HepG2 (cell line): ENCODE results near the gene ABAT. TPM values are rescaled to one million over a fixed set of nuclear protein-coding genes. Genes with fewer than 3 reads are reported as not detected.

Source experiments
- ATAC-seq: fragments of 200-7000 bp; cut with Tn5 transposase; 3 replicates; pipeline ENCODE4 v1.9.1; 2020; ENCODE audit warnings: mild to moderate bottlenecking, moderate library complexity
- BruUV-seq: library from RNA; stranded (reverse); fragments of 400-500 nt; replicated peaks from 2 replicates; lab custom pipeline; 2021; lab: Mats Ljungman, UMichigan
- CTCF ChIA-PET: fragments of 300-600 bp; formaldehyde crosslinking; extraction: SDS; loops from one replicate; lab custom pipeline; 2021; ENCODE audit warnings: low total read pairs, inconsistent platforms, low intra/inter-chr PET ratio; lab: Yijun Ruan, JAX
- POLR2A ChIA-PET: fragments of 350-600 bp; sonication (Branson Sonifier 250); formaldehyde crosslinking; loops from one replicate; lab custom pipeline; 2020; ENCODE audit warnings: antibody characterized with exemption, inconsistent platforms; lab: Yijun Ruan, JAX
- DNase-seq: peaks from one replicate; pipeline ENCODE4 v3.0.0-alpha.2; 2015; ENCODE audit warnings: low spot score
- FAIRE-seq: peaks from 3 replicates; lab custom pipeline; 2011; peaks lifted over from hg19 to GRCh38; lab: Jason Lieb, UNC
- H2AFZ ChIP-seq: one replicate; pipeline ENCODE4 v1.6.1; 2011; ENCODE audit warnings: low read length, inconsistent platforms
- H3K27ac ChIP-seq: fragments of 300-600 bp; 3 replicates; pipeline ENCODE4 v1.8.0; 2011; ENCODE audit warnings: mixed run types, mild to moderate bottlenecking, mixed read lengths, low read length, inconsistent platforms; ENCODE audit not compliant: insufficient read depth; ENCODE audit errors: extremely low read length
- H3K27me3 ChIP-seq, 2 experiments: fragments of 200-600 bp in 1 of 2; 2 replicates in 1 of 2; 3 replicates in 1 of 2; pipeline versions ENCODE4 v1.6.0 to v1.8.0; 2011; ENCODE audit warnings: low read length in 2 of 2, mild to moderate bottlenecking in 2 of 2, moderate library complexity in 2 of 2, inconsistent platforms in 1 of 2; ENCODE audit not compliant: insufficient read depth in 2 of 2, control insufficient read depth in 1 of 2
- H3K36me3 ChIP-seq, 2 experiments: fragments of 200-600 bp in 1 of 2; replicated peaks in 1 of 2; 2 replicates in 1 of 2; 3 replicates in 1 of 2; pipeline versions ENCODE4 v1.5.1 to v1.8.0; 2011; ENCODE audit warnings: low read length in 2 of 2, inconsistent platforms in 1 of 2; ENCODE audit not compliant: insufficient read depth in 2 of 2, control insufficient read depth in 1 of 2
- H3K4me1 ChIP-seq: 2 replicates; pipeline ENCODE4 v1.5.1; 2012; ENCODE audit warnings: low read length, inconsistent platforms; ENCODE audit not compliant: insufficient read depth
- H3K4me2 ChIP-seq: 2 replicates; pipeline ENCODE4 v1.6.0; 2011; ENCODE audit warnings: low read depth, low read length, inconsistent platforms
- H3K4me3 ChIP-seq, 3 experiments: fragments of 200-600 bp in 1 of 3; sonication (generic), shearing (Covaris generic) in 1 of 3; replicated peaks in 1 of 3; 2 replicates each; pipeline ENCODE4 v1.5.1; 2011 to 2016; ENCODE audit warnings: low read length in 3 of 3, inconsistent platforms in 2 of 3, low read depth in 2 of 3, mild to moderate bottlenecking in 2 of 3, control low read depth in 1 of 3, mixed read lengths in 1 of 3; ENCODE audit not compliant: insufficient read depth in 1 of 3
- H3K79me2 ChIP-seq: one replicate; pipeline ENCODE4 v1.6.1; 2011; ENCODE audit warnings: low read length, inconsistent platforms; ENCODE audit not compliant: insufficient read depth
- H3K9ac ChIP-seq: 2 replicates; pipeline ENCODE4 v1.6.0; 2011; ENCODE audit warnings: mild to moderate bottlenecking, low read depth, low read length, inconsistent platforms; ENCODE audit not compliant: insufficient read depth
- H3K9me3 ChIP-seq: 2 replicates; pipeline ENCODE4 v1.5.1; 2012; ENCODE audit warnings: mild to moderate bottlenecking, low read length
- H4K20me1 ChIP-seq: 2 replicates; pipeline ENCODE4 v1.6.0; 2011; ENCODE audit warnings: inconsistent platforms, mild to moderate bottlenecking, low read length, moderate library complexity; ENCODE audit not compliant: insufficient read depth
- ADNP ChIP-seq: sonication (generic); formaldehyde crosslinking; IDR thresholded peaks from 2 replicates; pipeline ENCODE4 v1.4.0; 2020; ENCODE audit warnings: missing genetic modification reagents
- CHCHD3 ChIP-seq: sonication (generic); formaldehyde crosslinking; IDR thresholded peaks from 2 replicates; pipeline ENCODE4 v1.8.0; 2022; ENCODE audit warnings: mild to moderate bottlenecking, missing genetic modification reagents, moderate library complexity
- CREB1 ChIP-seq, 2 experiments: fragments of 450-650 bp in 1 of 2; IDR thresholded peaks; 2 replicates each; pipeline ENCODE4 v1.6.1; 2016 to 2017; ENCODE audit warnings: control low read depth in 1 of 2, mild to moderate bottlenecking in 1 of 2, missing compliant biosample characterization in 1 of 2, missing genetic modification characterization in 1 of 2
- ELF4 ChIP-seq: sonication (generic); formaldehyde crosslinking; IDR thresholded peaks from 2 replicates; pipeline ENCODE4 v1.5.0; 2020; ENCODE audit warnings: missing genetic modification reagents, mild to moderate bottlenecking, moderate library complexity, borderline replicate concordance
- GATAD2A ChIP-seq: IDR thresholded peaks from 2 replicates; pipeline ENCODE4 v1.6.1; 2016
- KDM4B ChIP-seq: sonication (generic); formaldehyde crosslinking; IDR thresholded peaks from 2 replicates; pipeline ENCODE4 v1.4.0; 2020; ENCODE audit warnings: missing genetic modification reagents
- NCOA5 ChIP-seq: sonication (generic); formaldehyde crosslinking; IDR thresholded peaks from 2 replicates; pipeline ENCODE4 v1.4.0; 2020; ENCODE audit warnings: missing genetic modification reagents
- NFYB ChIP-seq: sonication (generic); formaldehyde crosslinking; IDR thresholded peaks from 2 replicates; pipeline ENCODE4 v1.4.0; 2020; ENCODE audit warnings: missing genetic modification reagents
- ZC3H13 ChIP-seq: sonication (generic); formaldehyde crosslinking; IDR thresholded peaks from 2 replicates; pipeline ENCODE4 v1.8.1; 2023; ENCODE audit warnings: mild to moderate bottlenecking, missing genetic modification reagents, moderate library complexity
- ZFYVE20 ChIP-seq: sonication (generic); formaldehyde crosslinking; IDR thresholded peaks from 2 replicates; pipeline ENCODE4 v1.8.0; 2023; ENCODE audit warnings: low read depth, mild to moderate bottlenecking, moderate library complexity, missing genetic modification reagents, borderline replicate concordance
- ZNF558 ChIP-seq: sonication (generic); formaldehyde crosslinking; IDR thresholded peaks from 2 replicates; pipeline ENCODE4 v1.9.0; 2022; ENCODE audit warnings: mild to moderate bottlenecking, missing genetic modification reagents, borderline replicate concordance
- ZNF724P ChIP-seq: sonication (generic); formaldehyde crosslinking; IDR thresholded peaks from 2 replicates; pipeline ENCODE4 v1.8.0; 2022; ENCODE audit warnings: missing genetic modification reagents, borderline replicate concordance
- ZNF766 ChIP-seq: sonication (generic); formaldehyde crosslinking; IDR thresholded peaks from 2 replicates; pipeline ENCODE4 v1.5.0; 2020; ENCODE audit warnings: missing genetic modification reagents, borderline replicate concordance
- ZNF790 ChIP-seq: sonication (generic); formaldehyde crosslinking; IDR thresholded peaks from 2 replicates; pipeline ENCODE4 v1.8.0; 2022; ENCODE audit warnings: missing genetic modification reagents, mild to moderate bottlenecking, borderline replicate concordance
- ZSCAN22 ChIP-seq: sonication (generic); formaldehyde crosslinking; IDR thresholded peaks from 2 replicates; pipeline ENCODE4 v1.4.0; 2020; ENCODE audit warnings: mild to moderate bottlenecking, missing genetic modification reagents
- WGBS: methylation state at CpG from one replicate; pipeline ENCODE4 v1.1.6; 2017; ENCODE audit warnings: low lambda C conversion rate; 5-methylcytosine and 5-hydroxymethylcytosine counted together
- in situ Hi-C: cut with HindIII; loops from 2 replicates; pipeline ENCODE4 v1.10.0; 2017; ENCODE audit warnings: low pct_unique_long_range_greater_than_20kb; ENCODE audit not compliant: extremely low pct_ligation_motif_present
- intact Hi-C: fragments of 100-400 bp; cut with micrococcal nuclease; formaldehyde crosslinking; loops from one replicate; pipeline ENCODE4 v1.10.0; 2022; ENCODE audit not compliant: unreplicated experiment
- polyA plus RNA-seq, 8 experiments: library from polyadenylated mRNA; depleted of rRNA in 3 of 8; stranded (reverse) in 7 of 8; unstranded in 1 of 8; fragments of >200 nt; fragmentation: Illumina TruSeq in 4 of 8; extraction: Trizol in 4 of 8; gene quantifications; 2 replicates each; pipeline versions ENCODE4 v1.2.1 to v1.2.3, GENCODE V29; 2011 to 2016; ENCODE audit warnings: low read depth in 4 of 8, missing spikeins in 1 of 8, mixed read lengths in 1 of 8; ENCODE audit not compliant: insufficient read depth in 1 of 8
- total RNA-seq, 5 experiments: library from RNA; depleted of rRNA; stranded (reverse); fragments of >200 nt; fragmentation: Illumina TruSeq; extraction: Trizol; gene quantifications; 2 replicates each; pipeline ENCODE4 v1.2.3, GENCODE V29; 2016; ENCODE audit warnings: low read depth in 1 of 5
- TF ChIP-seq, protein P1 (sequence below): sonication (generic); formaldehyde crosslinking; IDR thresholded peaks from 2 replicates; pipeline ENCODE4 v1.5.0; 2020; ENCODE audit warnings: mild to moderate bottlenecking, missing genetic modification reagents, borderline replicate concordance
- TF ChIP-seq, protein P2 (sequence below): sonication (generic); formaldehyde crosslinking; IDR thresholded peaks from 2 replicates; pipeline ENCODE4 v1.5.1; 2020; ENCODE audit warnings: missing genetic modification reagents, mild to moderate bottlenecking, borderline replicate concordance
- TF ChIP-seq, protein P3 (sequence below): sonication (generic); formaldehyde crosslinking; IDR thresholded peaks from 2 replicates; pipeline ENCODE4 v1.4.0; 2020; ENCODE audit warnings: mild to moderate bottlenecking, missing genetic modification reagents

Gene ABAT
- total and polyA plus RNA-seq, 2 of the 13 experiments (the other 11 are each of a cell fraction or from before 2014, with no cell fraction given) = 47.6 to 97.3 TPM

DNA sequence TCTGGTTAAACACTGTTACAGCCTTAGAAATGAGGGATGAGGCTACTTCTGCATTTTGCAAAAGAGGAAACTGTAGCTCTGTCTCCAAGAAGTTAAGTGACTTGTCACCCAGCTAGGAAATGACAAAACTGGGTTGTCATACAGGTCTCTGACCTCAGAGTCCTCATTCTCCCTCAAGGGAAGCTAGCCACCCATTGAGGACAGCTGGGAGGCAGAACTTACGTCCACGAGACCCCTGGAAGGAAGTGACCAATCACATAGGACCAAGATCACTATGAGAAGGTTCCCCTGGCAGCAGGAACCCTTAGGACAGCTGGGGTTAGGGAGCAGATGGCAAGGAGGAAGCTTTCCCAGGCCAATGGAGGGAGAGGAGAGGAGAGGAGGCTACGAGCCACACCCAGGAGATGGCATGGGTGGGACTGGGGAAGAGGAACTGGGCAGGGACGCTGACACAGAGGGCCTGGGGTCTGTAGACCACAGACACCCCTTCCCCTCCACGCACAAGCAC lies 41.7 kb upstream of the ABAT start:
- Histone ChIP-seq H3K4me2 (no peak overlapping the region), H2AFZ (no peak overlapping the region), H4K20me1 (0 out of 2 replicates have a peak, but pooled peaks cover 4% of the 10 kb centered on the region), H3K9ac (no peak overlapping the region), H3K4me3 (no peak overlapping the region), H3K9me3 (no peaks in the 10 kb centered on the region), H3K36me3 (peaks cover 61 to 81% of the 10 kb centered on the region in 2 experiments), H3K79me2 (no peaks in the 10 kb centered on the region), H3K27me3 (no peaks in the 10 kb centered on the region), H3K4me1 (peaks cover 22% of the 10 kb centered on the region), H3K27ac (no peak overlapping the region)
- no peak for FAIRE-seq
- ChIA-PET POLR2A (no interaction called here), CTCF (no interaction called here)
- in situ Hi-C loops (no loop called here), intact Hi-C loops (loop anchor here (5.0 kb wide), 1 partner anchor 290 kb away; no protein-coding TSS in a partner anchor)
- no TSS peak for BruUV-seq
- no peak for ATAC-seq
- no peak for DNase-seq
- WGBS = 97% methylated on average over 5 of the region's 5 CpGs
- TF ChIP-seq ELF4 (CRISPR knock-in tag) (no peak), ZC3H13 (CRISPR knock-in tag) (0 out of 2 replicates have a peak, but pooled peaks have one; percentile 8), GATAD2A (CRISPR knock-in tag) (no peak), KDM4B (CRISPR knock-in tag) (no peak), ZNF558 (CRISPR knock-in tag) (no peak), NCOA5 (CRISPR knock-in tag) (no peak), ZFYVE20 (CRISPR knock-in tag) (0 out of 2 replicates have a peak, but pooled peaks have one; percentile 29), NFYB (CRISPR knock-in tag) (no peak), CHCHD3 (0 out of 2 replicates have a peak, but pooled peaks have one; percentile 37), ZNF724P (CRISPR knock-in tag) (0 out of 2 replicates have a peak, but pooled peaks have one; percentile 24), ZNF790 (CRISPR knock-in tag) (no peak), ADNP (CRISPR knock-in tag) (no peak), CREB1 (IDR thresholded peaks at IDR 0.05) (0 out of 2 replicates have a peak, but pooled peaks have one; percentile 20), CREB1 (CRISPR knock-in tag; IDR thresholded peaks at IDR 0.05) (no peak), ZSCAN22 (CRISPR knock-in tag) (no peak), ZNF766 (no peak)
- TF ChIP-seq, protein P1, sequence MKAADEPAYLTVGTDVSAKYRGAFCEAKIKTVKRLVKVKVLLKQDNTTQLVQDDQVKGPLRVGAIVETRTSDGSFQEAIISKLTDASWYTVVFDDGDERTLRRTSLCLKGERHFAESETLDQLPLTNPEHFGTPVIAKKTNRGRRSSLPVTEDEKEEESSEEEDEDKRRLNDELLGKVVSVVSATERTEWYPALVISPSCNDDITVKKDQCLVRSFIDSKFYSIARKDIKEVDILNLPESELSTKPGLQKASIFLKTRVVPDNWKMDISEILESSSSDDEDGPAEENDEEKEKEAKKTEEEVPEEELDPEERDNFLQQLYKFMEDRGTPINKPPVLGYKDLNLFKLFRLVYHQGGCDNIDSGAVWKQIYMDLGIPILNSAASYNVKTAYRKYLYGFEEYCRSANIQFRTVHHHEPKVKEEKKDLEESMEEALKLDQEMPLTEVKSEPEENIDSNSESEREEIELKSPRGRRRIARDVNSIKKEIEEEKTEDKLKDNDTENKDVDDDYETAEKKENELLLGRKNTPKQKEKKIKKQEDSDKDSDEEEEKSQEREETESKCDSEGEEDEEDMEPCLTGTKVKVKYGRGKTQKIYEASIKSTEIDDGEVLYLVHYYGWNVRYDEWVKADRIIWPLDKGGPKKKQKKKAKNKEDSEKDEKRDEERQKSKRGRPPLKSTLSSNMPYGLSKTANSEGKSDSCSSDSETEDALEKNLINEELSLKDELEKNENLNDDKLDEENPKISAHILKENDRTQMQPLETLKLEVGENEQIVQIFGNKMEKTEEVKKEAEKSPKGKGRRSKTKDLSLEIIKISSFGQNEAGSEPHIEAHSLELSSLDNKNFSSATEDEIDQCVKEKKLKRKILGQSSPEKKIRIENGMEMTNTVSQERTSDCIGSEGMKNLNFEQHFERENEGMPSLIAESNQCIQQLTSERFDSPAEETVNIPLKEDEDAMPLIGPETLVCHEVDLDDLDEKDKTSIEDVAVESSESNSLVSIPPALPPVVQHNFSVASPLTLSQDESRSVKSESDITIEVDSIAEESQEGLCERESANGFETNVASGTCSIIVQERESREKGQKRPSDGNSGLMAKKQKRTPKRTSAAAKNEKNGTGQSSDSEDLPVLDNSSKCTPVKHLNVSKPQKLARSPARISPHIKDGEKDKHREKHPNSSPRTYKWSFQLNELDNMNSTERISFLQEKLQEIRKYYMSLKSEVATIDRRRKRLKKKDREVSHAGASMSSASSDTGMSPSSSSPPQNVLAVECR (CRISPR knock-in tag) = no peak
- TF ChIP-seq, protein P2, sequence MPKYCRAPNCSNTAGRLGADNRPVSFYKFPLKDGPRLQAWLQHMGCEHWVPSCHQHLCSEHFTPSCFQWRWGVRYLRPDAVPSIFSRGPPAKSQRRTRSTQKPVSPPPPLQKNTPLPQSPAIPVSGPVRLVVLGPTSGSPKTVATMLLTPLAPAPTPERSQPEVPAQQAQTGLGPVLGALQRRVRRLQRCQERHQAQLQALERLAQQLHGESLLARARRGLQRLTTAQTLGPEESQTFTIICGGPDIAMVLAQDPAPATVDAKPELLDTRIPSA (CRISPR knock-in tag) = no peak
- TF ChIP-seq, protein P3, sequence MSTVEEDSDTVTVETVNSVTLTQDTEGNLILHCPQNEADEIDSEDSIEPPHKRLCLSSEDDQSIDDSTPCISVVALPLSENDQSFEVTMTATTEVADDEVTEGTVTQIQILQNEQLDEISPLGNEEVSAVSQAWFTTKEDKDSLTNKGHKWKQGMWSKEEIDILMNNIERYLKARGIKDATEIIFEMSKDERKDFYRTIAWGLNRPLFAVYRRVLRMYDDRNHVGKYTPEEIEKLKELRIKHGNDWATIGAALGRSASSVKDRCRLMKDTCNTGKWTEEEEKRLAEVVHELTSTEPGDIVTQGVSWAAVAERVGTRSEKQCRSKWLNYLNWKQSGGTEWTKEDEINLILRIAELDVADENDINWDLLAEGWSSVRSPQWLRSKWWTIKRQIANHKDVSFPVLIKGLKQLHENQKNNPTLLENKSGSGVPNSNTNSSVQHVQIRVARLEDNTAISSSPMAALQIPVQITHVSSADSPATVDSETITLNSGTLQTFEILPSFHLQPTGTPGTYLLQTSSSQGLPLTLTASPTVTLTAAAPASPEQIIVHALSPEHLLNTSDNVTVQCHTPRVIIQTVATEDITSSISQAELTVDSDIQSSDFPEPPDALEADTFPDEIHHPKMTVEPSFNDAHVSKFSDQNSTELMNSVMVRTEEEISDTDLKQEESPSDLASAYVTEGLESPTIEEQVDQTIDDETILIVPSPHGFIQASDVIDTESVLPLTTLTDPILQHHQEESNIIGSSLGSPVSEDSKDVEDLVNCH = no peak
